H1 (cell line): Measurements from ENCODE around the gene ELANE. TPM values are rescaled to one million over a fixed set of nuclear protein-coding genes. Genes with fewer than 3 reads are reported as not detected.

ENCODE experiments used
- ASH2L ChIP-seq: fragments of 200-600, 300-600 bp; sonication (generic); IDR thresholded peaks from one replicate; pipeline ENCODE4 v1.7.1; 2017; ENCODE audit warnings: low read length
- CBX5 ChIP-seq: fragments of 300-800, 300-1000 bp; sonication (generic); IDR thresholded peaks from 2 replicates; pipeline ENCODE4 v1.7.1; 2016; ENCODE audit warnings: antibody characterized with exemption, low read length, low read depth
- RAD21 ChIP-seq, 2 experiments: IDR thresholded peaks in 1 of 2; conservative IDR thresholded peaks in 1 of 2; 2 replicates each; pipeline ENCODE4 v1.6.1; 2011; ENCODE audit warnings: low read depth in 2 of 2, low read length in 2 of 2, improper control_type of control experiment in 1 of 2, inconsistent platforms in 1 of 2, mild to moderate bottlenecking in 1 of 2, moderate library complexity in 1 of 2
- polyA plus RNA-seq, 7 experiments: library from polyadenylated mRNA; depleted of rRNA in 3 of 7; stranded (reverse) in 5 of 7; unstranded in 2 of 7; fragments of >200 nt in 5 of 7; fragments of 200-250 nt in 2 of 7; gene quantifications; 1 replicate in 5 of 7; 2 replicates in 1 of 7; 4 replicates in 1 of 7; pipeline versions ENCODE4 v1.2.1 to v1.2.3, GENCODE V29; 2011 to 2013; ENCODE audit warnings: missing spikeins in 2 of 7, mixed read lengths in 2 of 7
- total RNA-seq: library from RNA; stranded (reverse); fragmentation: NEBNext Ultra II Directional; extraction: Animal tissue kit (Norgen Biotek cat#: 25700); gene quantifications from 2 replicates; pipeline ENCODE4 v1.2.1, GENCODE V29; 2021

Gene ELANE
- total and polyA plus RNA-seq, 2 of the 8 experiments (the other 6 are each of a cell fraction or from before 2014, with no cell fraction given) = not detected

GRCh38 chr19:803099-803561, 49.0 kb upstream of the ELANE start (continued):
- TF ChIP-seq CBX5 = no peak
- no peak for TF ChIP-seq RAD21 (IDR thresholded peaks at IDR 0.05 in 1 of 2, conservative IDR thresholded peaks at IDR 0.05 in 1 of 2; ENCODE audit: low read depth in 2 of 2, low read length in 2 of 2)
- no peak for TF ChIP-seq ASH2L
- TF ChIP-seq, all 59 proteins: peak for 0
